Vagina (tissue), 2 donors: ENCODE data around the gene CARS2. TPM values are rescaled to one million over a fixed set of nuclear protein-coding genes. Genes with fewer than 3 reads are reported as not detected.

Experiments used
- DNase-seq, 2 donors: peaks; one replicate each; pipeline ENCODE4 v3.0.0-alpha.2; 2017; ENCODE audit errors: extremely low spot score in 2 of 2
- H3K27ac ChIP-seq: fragments of 200-600 bp; sonication (generic); one replicate; pipeline ENCODE4 v1.5.1; 2019
- H3K27me3 ChIP-seq: fragments of 200-600 bp; sonication (generic); one replicate; pipeline ENCODE4 v1.5.1; 2019
- H3K36me3 ChIP-seq, 2 donors: fragments of 200-600 bp; sonication (generic); one replicate each; pipeline ENCODE4 v1.5.1; 2017 to 2019
- H3K4me1 ChIP-seq: fragments of 200-600 bp; sonication (generic); one replicate; pipeline ENCODE4 v1.5.1; 2019
- H3K4me3 ChIP-seq, 2 donors: fragments of 200-600 bp; sonication (generic); 1 replicate in 1 of 2; 2 replicates in 1 of 2; pipeline ENCODE4 v1.5.1; 2016 to 2019
- H3K9me3 ChIP-seq: fragments of 200-600 bp; sonication (generic); one replicate; pipeline ENCODE4 v1.5.1; 2019
- POLR2A ChIP-seq, 2 donors: fragments of 450-650 bp; IDR thresholded peaks; one replicate each; pipeline ENCODE4 v1.6.1; 2017; ENCODE audit warnings: antibody characterized with exemption in 2 of 2, mild to moderate bottlenecking in 2 of 2, moderate library complexity in 2 of 2
- POLR2AphosphoS5 ChIP-seq, 2 donors: sonication (generic); formaldehyde crosslinking; IDR thresholded peaks; one replicate each; pipeline ENCODE4 v1.9.0; 2017; ENCODE audit warnings: antibody characterized with exemption in 2 of 2, mild to moderate bottlenecking in 2 of 2, low read depth in 1 of 2; ENCODE audit not compliant: insufficient read depth in 1 of 2
- intact Hi-C: fragments of 100-400 bp; cut with DNase I; formaldehyde crosslinking; loops from one replicate; pipeline ENCODE4 v1.15.1; 2023
- total RNA-seq: library from RNA; depleted of rRNA; stranded (reverse); fragments of >200 nt; gene quantifications from one replicate; pipeline ENCODE4 v1.2.3, GENCODE V29; 2016
- TF ChIP-seq, protein P1 (sequence below), 3 experiments: fragments of 450-650 bp in 2 of 3; fragments of 200-600 bp in 1 of 3; sonication (generic) in 1 of 3; IDR thresholded peaks; one replicate each; pipeline ENCODE4 v1.5.1; 2017 to 2019; ENCODE audit warnings: antibody characterized with exemption in 3 of 3, mild to moderate bottlenecking in 2 of 3, moderate library complexity in 2 of 3

The CARS2 gene
- total RNA-seq, 1 donor from 2014 or later = 65.1 TPM

DNA sequence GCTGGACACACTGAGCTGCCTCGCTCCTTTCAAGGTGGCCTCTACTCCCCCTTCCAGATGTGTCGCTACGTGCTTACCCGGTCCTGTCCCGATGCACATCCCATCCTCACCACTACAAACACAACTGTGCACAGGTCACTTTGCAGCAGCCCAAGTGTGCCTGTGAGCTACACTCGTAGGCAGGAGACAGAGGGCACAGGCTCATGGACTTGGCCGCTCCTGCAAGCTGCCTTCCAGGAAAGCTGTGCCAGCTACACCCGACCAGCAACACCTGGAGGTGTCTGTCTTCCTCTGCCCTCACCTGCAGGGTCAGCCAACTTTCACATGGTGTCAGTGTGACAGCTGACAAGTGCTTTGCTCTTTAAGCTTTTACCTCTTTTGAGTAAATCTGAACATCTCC lies 15.4 kb downstream of the CARS2 start:
- Histone ChIP-seq H3K4me1 (no peaks in the 10 kb centered on the region), H3K36me3 (peaks cover 0 to 22% of the 10 kb centered on the region in 2 donors), H3K27ac (no peak overlapping the region), H3K27me3 (no peaks in the 10 kb centered on the region), H3K9me3 (no peaks in the 10 kb centered on the region), H3K4me3 (no peak overlapping the region)
- intact Hi-C loops = no loop called here
- no peak for DNase-seq
- TF ChIP-seq, protein P1, sequence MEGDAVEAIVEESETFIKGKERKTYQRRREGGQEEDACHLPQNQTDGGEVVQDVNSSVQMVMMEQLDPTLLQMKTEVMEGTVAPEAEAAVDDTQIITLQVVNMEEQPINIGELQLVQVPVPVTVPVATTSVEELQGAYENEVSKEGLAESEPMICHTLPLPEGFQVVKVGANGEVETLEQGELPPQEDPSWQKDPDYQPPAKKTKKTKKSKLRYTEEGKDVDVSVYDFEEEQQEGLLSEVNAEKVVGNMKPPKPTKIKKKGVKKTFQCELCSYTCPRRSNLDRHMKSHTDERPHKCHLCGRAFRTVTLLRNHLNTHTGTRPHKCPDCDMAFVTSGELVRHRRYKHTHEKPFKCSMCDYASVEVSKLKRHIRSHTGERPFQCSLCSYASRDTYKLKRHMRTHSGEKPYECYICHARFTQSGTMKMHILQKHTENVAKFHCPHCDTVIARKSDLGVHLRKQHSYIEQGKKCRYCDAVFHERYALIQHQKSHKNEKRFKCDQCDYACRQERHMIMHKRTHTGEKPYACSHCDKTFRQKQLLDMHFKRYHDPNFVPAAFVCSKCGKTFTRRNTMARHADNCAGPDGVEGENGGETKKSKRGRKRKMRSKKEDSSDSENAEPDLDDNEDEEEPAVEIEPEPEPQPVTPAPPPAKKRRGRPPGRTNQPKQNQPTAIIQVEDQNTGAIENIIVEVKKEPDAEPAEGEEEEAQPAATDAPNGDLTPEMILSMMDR (IDR thresholded peaks at IDR 0.05) = no peak
- TF ChIP-seq POLR2A (IDR thresholded peaks at IDR 0.05) = no peak
- no peak for TF ChIP-seq POLR2AphosphoS5 (IDR thresholded peaks at IDR 0.05; ENCODE audit: insufficient read depth in 1 of 2, low read depth in 1 of 2)

DNA sequence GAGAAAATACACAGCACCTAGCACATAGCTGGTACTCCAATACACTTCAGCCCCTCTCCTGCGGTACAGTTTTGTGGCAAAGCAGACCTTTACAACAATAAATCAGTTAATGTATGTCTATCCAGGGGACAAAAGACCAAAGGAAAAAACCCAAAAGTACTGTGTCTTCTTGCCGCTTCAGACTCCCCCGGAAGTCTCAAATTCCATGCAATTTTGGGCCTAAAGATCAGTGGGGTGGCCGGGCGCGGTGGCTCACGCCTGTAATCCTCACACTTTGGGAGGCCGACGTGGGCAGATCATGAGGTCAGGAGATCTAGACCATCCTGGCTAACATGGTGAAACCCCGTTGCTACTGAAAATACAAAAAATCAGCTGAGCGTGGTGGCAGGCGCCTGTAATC lies 16.2 kb downstream of the CARS2 start:
- Histone ChIP-seq H3K4me1 (no peaks in the 10 kb centered on the region), H3K4me3 (no peak overlapping the region), H3K36me3 (peaks cover 0 to 22% of the 10 kb centered on the region in 2 donors), H3K27ac (no peak overlapping the region), H3K9me3 (no peaks in the 10 kb centered on the region), H3K27me3 (no peaks in the 10 kb centered on the region)
- intact Hi-C loops = no loop called here
- DNase-seq = no peak
- TF ChIP-seq POLR2A (IDR thresholded peaks at IDR 0.05) (no peak), POLR2AphosphoS5 (IDR thresholded peaks at IDR 0.05; ENCODE audit: insufficient read depth in 1 of 2, low read depth in 1 of 2) (no peak)
- TF ChIP-seq, protein P1 (IDR thresholded peaks at IDR 0.05) = no peak

DNA sequence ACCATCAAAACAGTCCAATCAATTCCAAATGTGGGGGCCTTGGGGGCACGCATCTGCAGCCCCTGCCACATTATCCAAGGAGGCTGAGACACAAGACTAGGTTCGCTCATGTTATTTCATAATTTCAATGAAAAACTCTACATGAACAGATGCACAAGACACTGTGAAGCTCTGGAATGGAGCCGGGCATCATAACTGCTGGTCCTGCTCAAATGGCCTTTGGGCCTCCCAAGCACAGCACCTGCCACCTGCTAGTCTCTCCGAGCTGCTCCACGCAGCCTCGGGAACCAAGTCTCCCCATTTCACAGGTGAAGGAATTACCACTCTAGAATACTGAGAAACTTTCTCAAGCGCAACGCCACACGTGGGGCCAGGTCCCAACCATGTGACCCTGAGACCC lies 16.9 kb downstream of the CARS2 start:
- H3K36me3 ChIP-seq = peaks cover 0 to 23% of the 10 kb centered on the region in 2 donors
- peaks cover 3% of the 10 kb centered on the region for H3K4me1 ChIP-seq
- intact Hi-C loops = no loop called here
- no peaks in the 10 kb centered on the region for H3K9me3 ChIP-seq
- no peak overlapping the region for H3K4me3 ChIP-seq
- TF ChIP-seq POLR2AphosphoS5 (IDR thresholded peaks at IDR 0.05; ENCODE audit: insufficient read depth in 1 of 2, low read depth in 1 of 2) (no peak), POLR2A (IDR thresholded peaks at IDR 0.05) (no peak)
- TF ChIP-seq, protein P1 (IDR thresholded peaks at IDR 0.05) = no peak
- DNase-seq = no peak
- no peaks in the 10 kb centered on the region for H3K27me3 ChIP-seq
- no peak overlapping the region for H3K27ac ChIP-seq

DNA sequence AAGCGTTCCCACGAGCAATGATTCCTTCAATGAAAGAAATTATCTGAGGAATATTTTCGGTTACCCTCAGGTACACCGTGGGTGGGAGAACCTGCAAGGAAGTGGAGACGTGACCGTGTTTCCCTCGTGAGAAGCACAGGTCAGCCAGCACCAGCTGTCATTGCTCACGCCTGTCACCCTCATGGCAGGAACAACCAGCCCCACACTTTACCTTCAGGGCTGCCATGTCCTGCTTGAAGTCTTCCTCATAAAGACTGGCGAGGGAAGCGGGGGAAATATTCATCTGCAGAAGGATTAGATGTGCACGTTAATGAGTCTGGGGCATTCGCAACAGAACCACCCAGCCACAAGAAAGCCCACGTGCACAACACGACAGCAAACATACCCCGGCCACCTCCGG lies 18.2 kb downstream of the CARS2 start:
- TF ChIP-seq, protein P1 (IDR thresholded peaks at IDR 0.05) = no peak
- TF ChIP-seq POLR2A (IDR thresholded peaks at IDR 0.05) (no peak), POLR2AphosphoS5 (IDR thresholded peaks at IDR 0.05; ENCODE audit: insufficient read depth in 1 of 2, low read depth in 1 of 2) (no peak)
- H3K36me3 ChIP-seq = peaks cover 0 to 26% of the 10 kb centered on the region in 2 donors
- intact Hi-C loops = no loop called here

DNA sequence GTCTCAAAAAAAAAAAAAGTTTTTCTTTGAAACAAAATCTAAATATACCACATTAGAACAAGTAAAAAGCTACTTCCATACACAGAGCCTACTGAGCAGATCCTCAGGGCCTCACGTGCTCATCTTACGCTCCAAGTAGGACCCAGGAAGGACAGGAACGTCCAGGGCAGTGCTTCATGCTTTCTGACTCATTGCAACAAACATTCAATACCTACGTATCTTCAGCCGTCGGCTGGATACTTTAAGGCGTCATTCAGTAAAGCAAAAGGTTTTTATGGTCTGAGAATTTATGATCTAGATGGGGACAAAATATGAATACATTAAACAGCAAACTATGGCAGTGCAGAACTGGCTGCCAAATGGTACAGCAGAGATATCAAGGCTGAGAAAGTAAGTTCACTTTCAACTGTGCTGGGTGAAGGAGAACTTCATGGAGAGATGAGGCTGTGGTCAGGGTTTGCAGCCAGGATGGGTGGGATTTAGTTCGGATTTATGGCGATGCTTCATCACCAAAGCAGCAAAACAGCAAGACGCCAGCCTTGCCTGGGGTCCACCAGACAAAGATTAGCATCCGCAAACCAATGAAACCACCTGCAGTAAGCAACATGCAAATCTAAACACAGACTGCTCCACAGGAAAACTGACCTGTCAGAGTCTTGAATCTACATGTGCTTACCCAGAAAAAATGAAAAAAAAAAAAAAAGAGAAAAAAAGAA lies 20.5 kb downstream of the CARS2 start:
- H3K27ac ChIP-seq = peak overlapping the region; percentile 0
- H3K4me1 ChIP-seq = peaks cover 6% of the 10 kb centered on the region
- H3K36me3 ChIP-seq = peaks cover 0 to 47% of the 10 kb centered on the region in 2 donors
- no peaks in the 10 kb centered on the region for H3K9me3 ChIP-seq
- no peak overlapping the region for H3K4me3 ChIP-seq
- intact Hi-C loops = no loop called here
- no peaks in the 10 kb centered on the region for H3K27me3 ChIP-seq
- TF ChIP-seq, protein P1 (IDR thresholded peaks at IDR 0.05) = no peak
- TF ChIP-seq POLR2AphosphoS5 (IDR thresholded peaks at IDR 0.05; ENCODE audit: insufficient read depth in 1 of 2, low read depth in 1 of 2) (no peak), POLR2A (IDR thresholded peaks at IDR 0.05) (no peak)
- DNase-seq = no peak

More for the DNA sequence above, 18.2 kb downstream of the CARS2 start:
- Histone ChIP-seq H3K27ac (no peak overlapping the region), H3K4me1 (peaks cover 6% of the 10 kb centered on the region), H3K27me3 (no peaks in the 10 kb centered on the region), H3K4me3 (no peak overlapping the region), H3K9me3 (no peaks in the 10 kb centered on the region)
- no peak for DNase-seq
